HFF-Myc (cell line): ENCODE data around the gene DENND2D.

ENCODE experiments used
- DNase-seq: peaks from one replicate; pipeline ENCODE4 v3.0.0-alpha.2; 2011; ENCODE audit warnings: low read depth; ENCODE audit errors: extremely low read depth
- H3K4me3 ChIP-seq: replicated peaks from 2 replicates; pipeline ENCODE4 v1.5.1; 2011; ENCODE audit warnings: low read depth, mild to moderate bottlenecking, control low read depth, low read length
- CTCF ChIP-seq: IDR thresholded peaks from 2 replicates; pipeline ENCODE4 v1.5.1; 2012; ENCODE audit warnings: mild to moderate bottlenecking, low read depth, low read length, control low read depth; ENCODE audit errors: missing control alignments

The DENND2D gene

DNA sequence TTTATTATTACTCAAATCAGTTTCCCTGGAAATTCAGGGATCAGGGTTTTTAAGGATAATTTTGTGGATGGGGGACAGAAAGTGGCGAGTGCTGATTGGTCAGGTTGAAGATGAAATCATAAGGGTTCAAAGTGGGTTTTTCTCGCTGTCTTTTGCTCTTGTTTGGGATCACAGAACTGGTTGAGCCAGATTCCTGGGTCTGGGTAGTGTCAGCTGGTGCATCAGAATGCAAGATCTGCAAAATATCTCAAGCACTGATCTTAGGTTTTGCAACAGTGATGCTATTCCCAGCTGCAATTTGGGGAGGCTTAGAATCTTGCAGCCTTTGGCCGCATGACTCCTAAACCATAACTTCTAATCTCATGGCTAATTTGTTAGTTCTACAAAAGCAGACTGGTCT lies 36.4 kb upstream of the DENND2D start:
- no peak for DNase-seq
- no peak for TF ChIP-seq CTCF
- no peak overlapping the region for H3K4me3 ChIP-seq

- no peak for TF ChIP-seq CTCF
- H3K4me3 ChIP-seq = no peak overlapping the region
- DNase-seq = no peak
Observed at GRCh38 chr1:111236379-111236778, 35.9 kb upstream of the DENND2D start.

DNA sequence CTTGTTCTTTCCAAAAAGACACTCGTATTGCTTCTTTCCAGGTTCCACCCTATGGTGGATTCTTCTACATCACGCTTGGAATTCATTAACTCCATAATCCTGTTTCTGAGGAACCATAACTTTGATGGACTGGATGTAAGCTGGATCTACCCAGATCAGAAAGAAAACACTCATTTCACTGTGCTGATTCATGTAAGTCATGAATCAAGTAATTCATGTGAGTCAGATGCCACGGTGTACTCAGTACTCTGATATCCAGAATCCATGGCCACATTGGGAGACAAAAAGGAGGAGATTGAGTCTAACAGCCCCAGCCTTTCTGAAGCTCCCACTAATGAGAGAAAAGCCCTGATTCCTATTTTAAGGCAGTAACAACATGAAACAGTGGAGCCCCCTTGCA lies 34.4 kb upstream of the DENND2D start:
- no peak for DNase-seq
- no peak for TF ChIP-seq CTCF
- H3K4me3 ChIP-seq = no peak overlapping the region

GRCh38 chr1:111234258-111234657 lies 33.8 kb upstream of the DENND2D start:
- no peak for TF ChIP-seq CTCF
- no peak for DNase-seq
- no peak overlapping the region for H3K4me3 ChIP-seq

DNA sequence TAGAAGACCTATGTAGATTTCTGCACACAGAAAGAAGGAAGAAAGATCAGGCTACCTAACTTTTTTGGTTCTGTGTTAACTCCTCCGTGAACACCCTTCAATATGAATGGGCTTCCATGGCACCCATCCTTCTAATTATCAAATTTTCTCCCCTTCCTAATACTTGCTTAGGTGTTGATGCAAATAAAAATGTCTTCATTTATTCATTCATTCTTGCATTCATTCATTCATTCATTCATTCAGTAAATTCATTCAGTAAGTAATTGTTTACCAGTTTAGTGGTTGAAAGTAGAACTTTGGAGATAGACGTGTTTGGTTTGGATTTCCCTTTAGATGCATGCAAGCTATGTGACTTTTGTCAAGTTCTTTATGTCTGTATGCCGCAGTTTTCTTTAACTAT lies 31.7 kb upstream of the DENND2D start:
- TF ChIP-seq CTCF = no peak
- no peak overlapping the region for H3K4me3 ChIP-seq
- no peak for DNase-seq

- DNase-seq = no peak
- no peak for TF ChIP-seq CTCF
- H3K4me3 ChIP-seq = no peak overlapping the region
Observed at GRCh38 chr1:111228748-111229126, 28.3 kb upstream of the DENND2D start.

- no peak for TF ChIP-seq CTCF
- DNase-seq = no peak
- no peak overlapping the region for H3K4me3 ChIP-seq
Observed at GRCh38 chr1:111227851-111228747, 27.7 kb upstream of the DENND2D start.
